Activated T-helper 9 cell treated with anti-CD3 and anti-CD28 coated beads, Interleukin-2, amount 50 U/mL, for 16 hours (primary cell): ENCODE measurements around the gene ATP9A.
"Not testable (repeated sequence)": the region's sequence is repeated elsewhere in the genome, so short reads cannot be mapped to it uniquely, and the experiment has no call there.

Source experiments
- DNase-seq: peaks from one replicate; pipeline ENCODE4 v3.0.0-alpha.2; 2020; ENCODE audit warnings: low read depth

ATP9A gene

GRCh38 chr20:51750770-51751388 is 17.3 kb downstream of the ATP9A start:
- DNase-seq: no peak

DNA sequence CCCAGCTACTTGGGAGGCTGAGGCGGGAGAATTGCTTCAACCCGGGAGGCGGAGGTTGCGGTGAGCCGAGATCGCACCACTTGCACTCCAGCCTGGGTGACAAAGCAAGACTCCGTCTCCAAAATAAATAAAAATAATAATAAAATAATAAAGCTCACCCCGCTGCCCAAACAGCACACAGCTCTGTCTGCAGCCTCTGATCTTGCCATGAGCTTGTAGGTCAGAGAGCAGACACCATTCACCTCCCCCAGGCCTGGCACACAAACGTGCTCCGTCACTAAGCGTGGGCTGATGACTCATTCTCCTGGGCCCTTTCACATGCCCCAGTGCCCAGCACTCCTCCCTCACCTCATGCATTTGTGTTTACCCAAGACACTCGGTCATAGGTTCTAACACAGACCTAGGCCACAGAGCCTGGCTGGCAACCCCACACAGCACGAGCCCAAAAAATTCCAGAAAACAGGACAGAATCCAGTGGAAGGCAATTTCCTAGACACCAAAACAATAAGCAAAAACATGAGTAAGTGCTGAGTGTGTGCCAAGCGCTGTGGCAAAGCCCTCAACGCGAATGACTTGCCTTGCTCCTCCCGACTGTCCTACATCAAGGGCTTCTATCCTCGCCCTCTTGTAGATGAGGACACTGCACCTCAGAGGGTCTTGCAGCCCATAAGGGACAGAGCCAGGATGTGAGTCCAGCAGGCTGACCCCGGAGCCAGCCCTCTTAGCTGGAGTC is 18.0 kb downstream of the ATP9A start:
- peak; percentile 15 for DNase-seq

DNA sequence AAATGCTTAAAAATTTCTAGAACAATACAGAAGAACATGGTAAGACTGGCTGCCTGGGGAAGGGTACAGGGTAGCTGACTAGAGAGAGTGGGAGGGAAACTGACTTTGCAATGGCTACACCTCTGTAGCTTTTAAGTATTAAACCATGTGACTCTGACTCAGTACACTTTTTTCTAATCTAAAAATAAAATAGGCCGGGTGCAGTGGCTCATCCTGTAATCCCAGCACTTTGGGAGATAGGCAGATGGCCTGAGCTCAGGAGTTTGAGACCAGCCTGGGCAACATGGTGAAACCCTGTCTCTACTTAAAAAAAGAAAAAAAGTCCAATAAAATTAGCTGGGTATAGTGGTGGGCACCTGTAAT is 18.5 kb downstream of the ATP9A start:
- DNase-seq: no peak

- no peak for DNase-seq
Measured at GRCh38 chr20:51747182-51747911, 20.8 kb downstream of the ATP9A start.

DNA sequence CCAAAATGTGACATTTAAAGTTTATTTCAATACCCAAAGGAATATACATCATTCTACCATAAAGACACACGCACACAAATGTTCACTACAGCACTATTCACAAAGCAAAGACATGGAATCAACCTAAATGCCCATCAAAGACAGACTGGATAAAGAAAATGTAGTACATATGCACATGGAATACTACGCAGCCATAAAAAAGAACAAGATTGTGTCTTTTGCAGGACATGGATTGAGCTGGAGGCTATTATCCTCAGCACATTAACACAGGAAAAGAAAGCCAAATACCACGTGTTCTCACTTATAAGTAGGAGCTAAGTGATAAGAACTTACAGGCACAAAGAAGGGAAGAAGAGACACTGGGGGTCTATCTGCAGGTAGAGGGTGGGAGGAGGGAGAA is 22.4 kb downstream of the ATP9A start:
- DNase-seq: no peak

GRCh38 chr20:51740838-51741237 is 27.4 kb downstream of the ATP9A start:
- no peak for DNase-seq

DNA sequence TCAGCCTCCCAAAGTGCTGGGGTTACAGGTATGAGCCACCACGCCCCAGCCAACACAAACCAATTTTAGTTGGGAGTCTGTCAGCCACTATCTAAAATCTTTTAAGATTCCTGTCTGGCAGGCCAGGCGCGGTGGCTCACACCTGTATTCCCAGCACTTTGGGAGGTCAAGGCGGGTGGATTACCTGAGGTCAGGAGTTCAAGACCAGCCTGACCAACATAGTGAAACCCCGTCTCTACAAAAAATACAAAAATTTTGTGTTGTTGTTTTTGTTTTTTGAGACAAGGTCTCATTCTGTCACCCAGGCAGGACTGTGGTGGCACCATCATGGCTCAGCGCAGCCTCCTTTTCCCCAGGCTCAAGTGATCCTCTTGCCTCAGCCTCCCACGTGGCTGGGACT is 27.9 kb downstream of the ATP9A start:
- not testable (repeated sequence) for DNase-seq

DNA sequence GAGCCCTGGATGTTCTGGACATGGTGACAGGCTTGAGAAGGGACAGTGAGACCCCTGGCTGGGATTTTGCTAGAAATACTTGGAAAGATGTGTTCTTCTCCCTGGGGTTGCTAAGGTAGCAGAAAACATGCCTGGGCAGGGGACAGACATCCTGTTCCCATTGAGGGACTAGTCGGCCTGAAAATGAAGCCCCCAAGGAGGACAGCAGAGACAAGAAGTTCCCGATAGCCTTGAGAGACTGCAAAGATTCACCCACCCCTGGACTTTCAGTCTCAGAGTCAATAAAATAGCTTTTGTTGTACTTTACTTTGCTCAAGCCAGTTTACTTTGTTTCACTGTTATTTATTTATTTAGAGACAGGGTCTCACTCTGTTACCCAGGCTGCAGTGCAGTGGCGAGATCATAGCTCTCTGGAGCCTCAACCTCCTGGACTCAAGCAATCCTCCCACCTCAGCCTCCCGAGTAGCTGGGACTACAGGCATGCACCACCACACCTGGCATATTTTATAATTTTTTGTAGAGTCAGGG is 28.4 kb downstream of the ATP9A start:
- DNase-seq: no peak

DNA sequence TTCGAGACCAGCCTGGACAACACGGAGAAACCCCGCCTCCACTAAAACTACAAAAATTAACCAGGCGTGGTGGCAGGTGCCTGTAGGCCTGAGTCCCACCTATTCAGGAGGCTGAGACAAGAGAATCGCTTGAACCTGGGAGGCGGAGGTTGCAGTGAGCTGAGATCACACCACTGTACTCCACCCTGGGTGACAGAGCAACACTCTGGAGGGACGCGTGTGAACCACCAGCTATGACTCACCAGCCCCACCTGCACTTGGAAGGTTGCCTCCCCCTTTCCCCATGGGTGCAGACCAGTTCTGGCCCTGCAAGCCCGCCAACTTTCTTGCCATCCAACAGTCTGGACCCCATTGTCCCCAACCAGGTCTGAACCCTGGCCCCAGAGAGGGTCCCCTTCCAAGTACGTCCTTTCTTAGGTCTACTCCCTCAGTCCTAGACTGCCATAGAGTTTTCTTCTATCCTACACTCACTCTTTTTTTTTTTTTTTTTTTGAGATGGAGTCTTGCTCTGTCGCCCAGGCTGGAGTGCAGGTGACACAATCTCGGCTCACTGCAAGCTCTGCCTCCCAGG is 29.2 kb downstream of the ATP9A start:
- DNase-seq: no peak

DNA sequence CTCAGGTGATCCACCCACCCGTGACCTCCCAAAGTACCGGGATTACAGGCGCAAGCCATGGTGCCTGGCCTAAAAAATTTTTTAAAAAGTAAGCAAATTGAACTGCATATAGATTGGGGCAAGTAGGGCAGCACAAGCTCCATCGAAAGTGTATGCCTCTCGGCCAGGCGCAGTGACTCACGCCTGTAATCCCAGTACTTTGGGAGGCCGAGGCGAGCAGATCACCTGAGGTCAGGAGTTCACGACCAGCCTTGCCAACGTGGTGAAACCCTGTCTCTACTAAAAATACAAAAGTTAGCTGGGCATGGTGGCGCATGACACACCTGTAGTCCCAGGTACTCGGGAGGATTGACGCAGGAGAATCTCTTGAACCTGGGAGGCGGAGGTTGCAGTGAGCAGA is 29.9 kb downstream of the ATP9A start:
- DNase-seq: not testable (repeated sequence)

DNA sequence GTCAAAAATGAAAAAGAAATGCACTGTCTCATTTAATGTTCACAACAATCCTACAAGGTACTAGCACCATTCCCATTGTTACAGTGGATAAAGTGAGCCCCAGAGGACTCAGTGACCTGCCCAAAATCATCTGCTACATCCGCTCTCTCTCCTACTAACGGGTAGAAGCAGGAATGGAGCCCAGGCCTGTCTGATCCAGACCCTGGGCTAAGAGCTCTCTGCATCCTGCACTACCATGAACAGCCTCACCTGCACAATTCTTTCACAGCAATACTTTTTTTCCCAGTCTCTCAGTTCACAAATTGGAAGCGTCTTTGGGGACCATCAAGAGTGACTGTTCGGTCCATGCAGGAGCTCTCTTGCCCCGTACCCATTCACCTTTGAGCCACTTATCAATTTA is 31.2 kb downstream of the ATP9A start:
- no peak for DNase-seq

- DNase-seq: no peak
Measured at GRCh38 chr20:51735728-51736600, 32.2 kb downstream of the ATP9A start.

DNA sequence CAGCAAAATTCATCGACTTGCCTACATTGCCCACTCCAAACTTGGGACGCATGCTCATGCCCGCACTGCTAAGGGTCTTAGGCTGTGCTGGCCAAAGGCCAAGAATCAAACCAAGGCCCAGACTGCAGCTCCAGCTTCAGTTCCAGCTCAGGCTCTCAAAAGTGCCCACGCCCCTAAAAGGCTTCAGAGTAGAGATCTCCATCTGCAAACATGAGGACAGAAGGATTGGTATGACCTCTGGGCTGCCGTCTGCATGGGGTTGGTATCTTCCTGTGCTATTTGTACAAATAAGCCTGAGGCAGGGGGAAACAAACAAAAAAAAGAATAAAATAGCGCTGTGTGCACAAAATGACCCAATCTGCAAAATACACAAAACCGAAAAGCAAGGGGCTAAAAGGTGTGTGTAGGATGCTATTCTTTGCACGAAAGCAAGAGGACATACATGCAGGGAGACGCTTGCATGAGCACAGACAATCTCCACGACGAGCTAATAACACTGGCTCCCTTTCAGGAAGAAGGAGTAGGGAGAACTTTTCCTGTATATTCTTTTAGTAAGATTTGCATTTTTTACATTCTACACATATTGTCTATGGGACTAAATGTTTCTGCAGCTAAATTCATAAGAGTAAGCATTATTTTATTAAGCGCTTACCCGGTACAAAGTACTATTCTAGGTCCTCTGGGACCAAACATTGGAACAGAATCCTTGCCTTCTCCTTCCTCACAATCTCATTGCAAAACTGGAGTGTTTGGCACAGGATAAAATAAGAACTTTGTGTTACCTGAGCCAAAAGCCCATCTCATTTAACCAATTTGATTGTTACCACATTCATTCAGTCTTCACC is 33.1 kb downstream of the ATP9A start:
- no peak for DNase-seq

DNA sequence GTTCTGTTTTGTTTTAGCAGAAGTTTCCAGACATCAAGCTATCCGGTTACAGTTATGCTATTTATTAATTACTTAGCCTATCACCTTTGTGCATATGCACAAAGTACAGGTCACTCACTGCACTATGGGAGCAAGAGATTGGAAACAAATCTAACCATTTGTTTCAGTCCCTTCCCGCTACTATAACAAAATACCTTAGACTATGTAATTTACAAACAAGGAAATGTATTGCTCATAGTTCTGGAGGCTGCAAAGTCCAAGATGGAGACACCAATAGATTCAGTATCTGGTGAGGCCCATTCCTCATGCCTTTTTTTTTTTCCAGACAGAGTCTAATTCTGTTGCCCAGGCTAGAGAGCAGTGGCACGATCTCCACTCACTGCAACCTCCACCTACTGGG is 35.1 kb downstream of the ATP9A start:
- DNase-seq: no peak

- DNase-seq: no peak
Measured at GRCh38 chr20:51732096-51732791, 35.9 kb downstream of the ATP9A start.

DNA sequence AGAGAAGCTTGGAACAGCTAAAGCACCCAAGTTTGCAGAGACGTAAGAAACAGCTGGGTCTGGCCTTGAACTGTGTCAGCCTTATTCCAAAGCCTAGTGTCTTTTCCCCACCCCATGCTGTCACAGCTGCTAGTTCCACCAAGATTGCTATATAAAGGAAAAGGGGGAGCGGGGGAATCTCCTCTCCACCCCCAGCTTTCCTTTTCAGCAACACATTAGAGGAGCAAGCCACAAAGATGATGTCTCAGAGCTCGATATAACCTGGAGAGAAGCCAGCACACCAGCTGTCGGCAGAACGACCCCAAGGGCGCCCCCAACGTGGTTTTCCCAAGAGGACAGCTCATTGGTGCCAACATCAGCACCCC is 36.5 kb downstream of the ATP9A start:
- DNase-seq: no peak

GRCh38 chr20:51729771-51730170 is 38.4 kb downstream of the ATP9A start:
- DNase-seq: no peak

DNA sequence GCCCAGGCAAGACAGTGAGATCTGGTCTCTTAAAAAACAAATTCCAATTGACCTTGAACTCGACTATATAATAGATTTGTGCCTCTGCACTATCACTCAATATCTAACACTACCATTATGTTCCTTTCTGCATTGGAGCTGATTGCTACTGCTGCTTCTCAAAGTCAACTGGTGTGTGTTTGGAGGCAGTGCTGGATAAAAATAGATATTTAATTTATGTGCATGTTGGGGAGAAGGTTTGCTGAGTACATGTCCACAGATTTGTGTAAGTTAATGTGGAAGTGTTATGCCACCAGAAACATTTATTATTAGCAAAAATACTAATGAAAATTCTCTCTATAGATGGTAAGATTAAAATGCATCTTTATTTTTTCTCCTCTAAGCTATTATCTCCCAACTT is 39.5 kb downstream of the ATP9A start:
- DNase-seq: no peak

DNA sequence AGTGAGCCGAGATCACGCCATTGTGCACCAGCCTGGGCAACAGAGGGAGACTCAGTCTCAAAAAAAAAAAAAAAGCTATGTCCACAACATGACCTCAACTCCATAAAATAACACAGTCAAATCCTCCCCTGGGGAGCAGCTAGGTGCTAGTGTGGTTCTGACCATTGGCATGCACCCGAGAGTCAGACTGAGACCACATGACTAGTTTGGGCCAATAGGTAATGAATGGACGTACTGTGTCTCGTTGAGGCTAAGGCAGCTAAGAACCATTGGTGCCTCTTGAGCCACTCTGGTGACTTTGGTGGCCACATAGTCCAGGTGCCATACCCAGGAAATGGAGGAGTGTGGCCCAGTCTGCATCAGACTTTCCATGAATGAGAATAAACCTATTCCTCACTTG is 40.3 kb downstream of the ATP9A start:
- DNase-seq: no peak

DNA sequence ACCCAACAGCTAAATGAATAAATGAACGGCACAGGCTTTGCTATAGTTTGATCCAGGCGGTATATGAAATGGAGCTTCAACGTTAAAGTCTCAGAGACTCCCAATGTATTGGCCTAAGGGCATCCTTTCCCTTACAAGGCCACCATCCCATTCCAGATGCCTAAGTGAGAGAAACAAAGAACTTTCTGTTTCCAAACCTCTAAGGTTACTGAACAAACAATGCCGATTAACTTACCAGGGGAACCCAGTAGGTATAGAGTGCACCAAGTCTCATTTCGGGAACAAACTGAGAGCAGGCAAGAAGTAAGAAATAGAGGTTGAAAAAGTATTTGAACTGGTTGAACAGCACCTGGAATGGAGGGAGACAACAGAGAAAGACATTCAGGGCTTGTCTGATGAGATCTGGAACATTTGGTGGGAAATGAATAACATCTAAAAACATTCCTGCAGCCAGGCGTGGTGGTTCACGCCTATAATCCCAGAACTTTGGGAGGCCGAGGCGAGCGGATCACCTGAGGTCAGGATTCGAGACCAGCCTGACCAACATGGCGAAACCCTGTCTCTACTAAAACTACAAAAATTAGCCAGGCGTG is 42.5 kb downstream of the ATP9A start:
- DNase-seq: no peak
